Measurements from ENCODE around the gene B4GAT1. TPM values are rescaled to one million over a fixed set of nuclear protein-coding genes. Genes with fewer than 3 reads are reported as not detected.

B4GAT1 gene
- total and polyA plus RNA-seq, 3 donors from 2014 or later, result 23.2 to 45.1 (median 28.2) TPM

DNA sequence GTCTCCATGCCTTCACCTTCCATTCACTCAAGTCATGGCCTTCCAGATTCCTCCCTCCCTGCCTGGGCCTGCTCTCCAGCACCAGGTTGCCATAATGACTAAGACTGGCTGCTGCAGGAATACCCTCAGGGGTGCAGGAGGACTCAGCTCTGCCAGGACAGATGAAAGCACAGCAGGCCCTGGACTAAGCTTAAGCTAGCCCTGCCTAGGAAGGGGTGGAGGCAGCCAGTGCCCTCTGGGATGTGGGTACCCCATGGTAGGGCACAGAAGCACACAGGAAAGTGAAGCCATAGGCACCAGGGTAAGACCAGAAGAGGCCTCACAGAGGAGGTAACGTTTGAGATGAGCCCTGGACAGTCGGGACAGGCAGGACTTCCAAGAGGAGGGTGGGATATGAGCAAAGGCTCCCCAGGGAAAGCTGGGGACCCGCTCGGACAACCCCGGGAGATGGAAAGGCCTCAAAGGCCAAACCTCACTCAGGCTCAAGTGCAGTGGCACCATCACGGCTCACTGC is 8.2 kb downstream of the B4GAT1 start:
- H3K36me3 ChIP-seq (ENCODE audit: low read depth, missing control alignments), result no peaks in the 10 kb centered on the region
- DNase-seq, result no peak
- H3K9me3 ChIP-seq, result no peaks in the 10 kb centered on the region
- peaks cover 21% of the 10 kb centered on the region for H3K4me1 ChIP-seq
- no peaks in the 10 kb centered on the region for H3K27me3 ChIP-seq
- intact Hi-C loops (cut with DNase I; ENCODE audit: low total_unique reads), result no loop called here
- H3K27ac ChIP-seq, result no peak overlapping the region
- no peak overlapping the region for H3K4me3 ChIP-seq
- WGBS, 2 donors, result 89 to 93% methylated on average over 6 of the region's 6 CpGs
- no peak for TF ChIP-seq POLR2A (IDR thresholded peaks at IDR 0.05)
- TF ChIP-seq, protein P1, sequence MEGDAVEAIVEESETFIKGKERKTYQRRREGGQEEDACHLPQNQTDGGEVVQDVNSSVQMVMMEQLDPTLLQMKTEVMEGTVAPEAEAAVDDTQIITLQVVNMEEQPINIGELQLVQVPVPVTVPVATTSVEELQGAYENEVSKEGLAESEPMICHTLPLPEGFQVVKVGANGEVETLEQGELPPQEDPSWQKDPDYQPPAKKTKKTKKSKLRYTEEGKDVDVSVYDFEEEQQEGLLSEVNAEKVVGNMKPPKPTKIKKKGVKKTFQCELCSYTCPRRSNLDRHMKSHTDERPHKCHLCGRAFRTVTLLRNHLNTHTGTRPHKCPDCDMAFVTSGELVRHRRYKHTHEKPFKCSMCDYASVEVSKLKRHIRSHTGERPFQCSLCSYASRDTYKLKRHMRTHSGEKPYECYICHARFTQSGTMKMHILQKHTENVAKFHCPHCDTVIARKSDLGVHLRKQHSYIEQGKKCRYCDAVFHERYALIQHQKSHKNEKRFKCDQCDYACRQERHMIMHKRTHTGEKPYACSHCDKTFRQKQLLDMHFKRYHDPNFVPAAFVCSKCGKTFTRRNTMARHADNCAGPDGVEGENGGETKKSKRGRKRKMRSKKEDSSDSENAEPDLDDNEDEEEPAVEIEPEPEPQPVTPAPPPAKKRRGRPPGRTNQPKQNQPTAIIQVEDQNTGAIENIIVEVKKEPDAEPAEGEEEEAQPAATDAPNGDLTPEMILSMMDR (IDR thresholded peaks at IDR 0.05), result no peak

DNA sequence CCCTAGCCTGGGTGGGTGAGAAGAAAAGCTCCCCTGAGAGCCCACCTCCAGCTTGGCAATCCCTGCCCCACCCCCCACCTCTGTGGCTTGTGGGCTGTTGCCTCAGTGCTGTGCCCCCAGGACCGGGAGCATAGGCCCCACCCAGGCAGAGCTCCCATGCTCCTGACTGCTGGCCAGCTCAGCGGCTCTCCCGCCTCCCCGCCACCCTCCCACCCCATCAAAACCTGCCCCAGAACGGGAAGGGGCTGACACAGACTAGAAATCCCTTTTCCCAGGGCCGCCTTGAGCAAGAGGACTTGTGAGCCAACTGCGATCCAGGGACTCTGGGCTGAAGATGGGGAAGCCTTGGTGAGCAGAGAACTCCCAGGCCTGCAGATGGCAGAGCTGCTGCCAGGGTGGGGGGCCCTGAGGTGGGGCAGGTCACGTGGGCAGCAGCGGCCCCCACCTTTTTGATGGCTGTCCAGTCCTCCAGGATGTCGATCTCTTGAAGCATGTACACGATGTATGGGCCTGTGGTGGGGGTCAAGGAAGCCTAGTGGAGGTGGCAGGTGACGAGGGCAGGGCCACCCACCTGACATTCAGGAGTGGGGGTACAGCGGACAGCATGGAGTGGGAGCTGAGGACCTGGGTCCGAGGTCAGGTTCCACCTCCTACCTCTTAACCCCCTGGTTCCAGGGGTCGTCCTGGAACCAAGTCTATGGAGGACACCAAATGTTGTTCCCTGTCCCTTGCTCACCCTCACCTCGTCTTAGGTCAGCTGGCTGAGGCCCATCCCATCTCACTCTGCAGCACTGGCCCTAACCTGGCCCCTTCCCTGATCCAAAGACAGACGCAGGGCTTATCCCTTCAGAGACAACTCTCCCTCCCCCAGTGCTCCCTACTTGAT is 8.9 kb downstream of the B4GAT1 start:
- intact Hi-C loops (cut with DNase I; ENCODE audit: low total_unique reads), result no loop called here
- Histone ChIP-seq H3K36me3 (ENCODE audit: low read depth, missing control alignments) (no peaks in the 10 kb centered on the region), H3K27me3 (no peaks in the 10 kb centered on the region), H3K9me3 (no peaks in the 10 kb centered on the region), H3K4me1 (peaks cover 14% of the 10 kb centered on the region), H3K4me3 (no peak overlapping the region), H3K27ac (no peak overlapping the region)
- TF ChIP-seq, protein P1 (IDR thresholded peaks at IDR 0.05), result no peak
- no peak for TF ChIP-seq POLR2A (IDR thresholded peaks at IDR 0.05)
- DNase-seq, result no peak
- WGBS, 2 donors, result 72 to 86% methylated on average over 8 to 16 of the region's 17 CpGs

DNA sequence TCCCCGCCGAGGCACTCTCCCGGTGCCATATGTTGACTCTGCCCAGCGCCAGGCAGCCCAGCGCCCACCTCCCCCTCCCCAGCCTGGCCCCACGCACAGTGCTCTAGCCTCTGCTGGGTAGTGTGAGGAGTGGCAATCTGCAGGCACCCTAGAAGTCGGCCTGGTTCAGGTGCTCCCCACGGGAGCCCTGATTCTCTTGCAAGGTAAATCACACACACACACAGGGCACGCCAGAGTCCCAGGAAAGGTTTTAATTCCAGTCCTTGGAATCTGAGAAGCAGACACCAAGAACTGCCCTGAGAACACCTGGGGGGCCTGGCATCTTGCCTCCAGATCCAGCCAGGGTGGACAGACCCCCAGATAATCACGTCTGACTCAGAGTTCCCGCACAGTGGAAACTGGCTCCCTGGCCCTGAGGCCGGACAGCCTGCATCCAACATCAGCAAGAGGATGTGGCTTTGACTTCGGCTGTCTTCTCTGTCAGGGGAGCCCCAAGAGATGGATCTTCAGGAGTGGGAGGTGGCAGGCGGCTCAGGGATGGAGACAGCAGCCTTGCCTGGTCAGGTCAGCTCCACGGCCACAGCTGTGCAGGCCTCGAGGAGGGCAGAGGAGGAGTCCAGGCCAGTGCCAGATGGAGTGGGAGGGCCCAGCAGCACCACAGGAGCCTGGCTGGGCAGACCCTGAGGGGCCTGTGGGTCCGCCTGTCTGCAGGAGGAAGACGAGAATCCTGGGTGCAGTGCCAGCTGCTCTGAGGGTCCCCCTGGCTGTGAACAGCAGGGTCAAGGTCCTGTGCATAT is 10.1 kb downstream of the B4GAT1 start:
- DNase-seq, result no peak
- WGBS, 2 donors, result 50 to 61% methylated on average over 13 to 18 of the region's 18 CpGs
- intact Hi-C loops (cut with DNase I; ENCODE audit: low total_unique reads), result no loop called here

DNA sequence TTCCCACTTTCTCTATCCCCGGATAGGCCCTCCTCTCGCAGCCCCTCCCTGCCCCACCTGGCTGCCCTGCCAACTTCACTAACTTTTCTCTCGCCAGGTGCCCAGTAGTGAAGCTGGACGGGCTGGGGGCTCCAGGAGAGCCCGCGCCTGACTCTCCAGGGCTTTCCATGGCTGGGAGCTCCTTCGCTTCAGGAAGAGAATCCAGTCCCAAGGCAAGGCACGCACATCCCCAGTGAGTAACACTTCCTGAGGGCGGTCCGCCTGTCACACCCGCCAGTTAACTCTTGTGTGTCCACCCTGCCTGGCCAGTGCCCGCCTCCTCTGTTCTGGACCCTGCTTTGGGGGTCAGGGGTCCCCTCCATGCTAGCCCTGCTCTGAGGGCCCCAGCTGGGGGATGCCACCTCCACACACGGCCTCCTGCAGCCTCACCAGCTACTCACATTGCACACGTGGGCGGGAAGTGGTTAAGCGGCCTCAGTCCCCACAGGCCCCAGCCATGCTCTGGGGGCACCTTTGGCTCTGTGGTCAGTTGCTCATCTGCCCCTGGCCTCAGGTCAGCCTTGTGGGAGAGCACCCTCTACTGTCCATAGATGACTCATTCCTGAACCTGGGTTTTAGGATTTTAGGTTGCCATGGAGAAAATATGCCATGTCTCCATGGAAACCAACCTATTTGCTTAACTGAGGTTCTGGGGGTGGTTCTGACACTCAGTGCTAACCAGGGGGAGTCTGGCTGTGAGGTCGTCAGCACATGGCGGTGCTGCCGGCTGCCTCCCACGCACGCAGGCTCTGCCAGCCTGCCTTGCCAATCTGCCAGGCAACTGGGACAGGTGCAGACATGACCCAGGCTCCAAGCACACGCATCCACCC is 11.0 kb downstream of the B4GAT1 start, which contains the start of gene RIN1:
TSS of gene RIN1 (minus strand) at position 201 of the 869 bp plus-strand sequence. CDS start at position 169, 32 bp downstream.
- TF ChIP-seq, protein P1 (IDR thresholded peaks at IDR 0.05), result peak; percentile 26 to 37 (median 28)
- TF ChIP-seq POLR2A (IDR thresholded peaks at IDR 0.05), result no peak
- no peaks in the 10 kb centered on the region for H3K36me3 ChIP-seq (ENCODE audit: low read depth, missing control alignments)

More for the DNA sequence above, 10.1 kb downstream of the B4GAT1 start:
- TF ChIP-seq POLR2A (IDR thresholded peaks at IDR 0.05), result no peak
- Histone ChIP-seq H3K36me3 (ENCODE audit: low read depth, missing control alignments) (no peaks in the 10 kb centered on the region), H3K4me3 (no peak overlapping the region), H3K9me3 (no peaks in the 10 kb centered on the region), H3K27me3 (no peaks in the 10 kb centered on the region), H3K27ac (no peak overlapping the region), H3K4me1 (peaks cover 14% of the 10 kb centered on the region)

More for the DNA sequence above, 11.0 kb downstream of the B4GAT1 start, which contains the start of gene RIN1:
- peak within 1 kb of the TSS; percentile 21 to 39 for H3K4me3 ChIP-seq
- no peak for DNase-seq
- no peaks in the 10 kb centered on the region for H3K9me3 ChIP-seq
- intact Hi-C loops (cut with DNase I; ENCODE audit: low total_unique reads), result no loop called here
- peaks cover 14% of the 10 kb centered on the region for H3K4me1 ChIP-seq
- H3K27me3 ChIP-seq, result no peaks in the 10 kb centered on the region
- WGBS, 2 donors, result 28 to 39% methylated on average over 17 to 22 of the region's 22 CpGs
- H3K27ac ChIP-seq, result no peak within 1 kb of the TSS

Data from testis (tissue), 3 donors.